HG03045 (cell line): ENCODE measurements around the gene MCF2L2.

Source experiments
- ATAC-seq: cut with Tn5 transposase; IDR thresholded peaks from one replicate; pipeline ENCODE4 v1.9.1; 2021; ENCODE audit warnings: mild to moderate bottlenecking, moderate library complexity; ENCODE audit not compliant: unreplicated experiment

Gene MCF2L2

DNA sequence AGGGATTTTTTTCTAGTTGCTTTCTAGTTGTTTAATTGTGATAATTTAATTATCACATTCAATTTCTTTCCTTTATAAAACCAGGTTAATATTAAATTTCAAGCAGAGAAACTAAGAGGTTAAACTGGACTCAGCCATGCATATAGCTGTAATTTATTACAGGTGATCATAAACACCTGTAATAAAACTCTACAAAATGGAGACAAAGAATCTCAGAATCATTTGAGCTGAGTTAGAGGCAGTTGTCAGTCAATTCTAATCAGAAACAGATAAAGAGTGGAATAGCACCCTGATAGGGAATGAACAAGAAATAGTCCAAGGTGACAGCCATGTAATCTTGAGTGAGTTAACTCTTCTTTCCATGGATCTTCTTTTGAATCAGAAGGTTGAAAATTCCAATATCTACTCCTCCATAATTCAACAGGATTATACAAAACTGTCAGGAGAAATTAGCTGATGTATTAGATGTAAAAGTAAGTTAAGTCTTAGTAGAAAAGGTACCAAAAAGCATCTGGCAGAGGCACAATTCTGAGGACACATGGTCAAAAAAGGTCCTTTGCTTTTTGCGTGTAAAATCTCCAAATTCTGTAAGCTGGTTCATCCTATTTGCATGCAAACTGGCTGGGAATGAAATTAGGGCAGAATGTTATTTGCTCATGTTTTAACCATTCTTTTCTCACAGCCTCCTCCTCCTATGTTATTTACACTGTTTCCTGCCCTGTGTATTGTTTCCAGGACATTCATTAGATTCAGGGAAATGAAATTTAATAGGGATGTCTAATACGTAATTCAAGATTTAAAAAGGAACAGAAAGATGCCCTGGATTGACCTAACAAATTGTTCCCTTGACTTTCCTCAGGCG lies 214.8 kb downstream of the MCF2L2 start:
- ATAC-seq = no peak

DNA sequence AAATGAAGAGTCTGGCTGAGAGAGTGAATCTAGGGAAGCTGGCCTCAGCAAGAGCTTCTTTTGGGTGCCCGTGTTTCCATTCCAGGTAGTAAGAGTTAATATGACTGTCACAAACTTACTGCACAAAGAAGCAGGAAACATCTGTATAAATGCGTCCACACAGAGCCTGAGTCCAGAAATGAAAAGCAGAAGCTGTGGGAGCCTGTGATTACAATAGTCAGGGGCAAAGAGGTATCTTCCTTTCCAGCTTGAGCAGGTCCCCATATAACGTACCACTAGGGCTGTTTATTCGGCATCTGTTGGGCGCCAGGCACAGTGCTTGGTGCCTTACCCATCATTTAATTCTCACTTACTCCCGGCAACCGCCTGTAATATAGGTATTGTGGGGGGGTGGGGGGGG lies 215.9 kb downstream of the MCF2L2 start:
- no peak for ATAC-seq

DNA sequence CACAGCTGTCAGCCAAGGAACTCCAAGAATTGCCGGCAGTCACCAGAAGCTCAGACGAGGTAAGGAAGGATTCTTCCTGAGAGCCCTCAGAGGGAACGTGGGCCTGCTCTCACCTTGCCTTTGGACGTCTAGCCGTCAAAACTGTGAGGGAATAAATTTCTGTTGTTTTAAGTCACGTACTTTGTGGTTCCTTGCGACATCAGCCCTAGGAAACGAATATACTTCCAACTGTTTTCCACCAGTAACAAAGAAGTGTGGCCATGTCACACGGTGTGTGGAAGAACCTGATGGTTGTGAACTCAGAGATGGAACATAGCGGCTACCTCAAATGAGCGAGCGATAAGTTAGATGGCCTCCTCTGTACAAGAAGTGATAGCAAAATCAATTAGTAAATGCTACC lies 216.3 kb downstream of the MCF2L2 start:
- ATAC-seq = no peak

DNA sequence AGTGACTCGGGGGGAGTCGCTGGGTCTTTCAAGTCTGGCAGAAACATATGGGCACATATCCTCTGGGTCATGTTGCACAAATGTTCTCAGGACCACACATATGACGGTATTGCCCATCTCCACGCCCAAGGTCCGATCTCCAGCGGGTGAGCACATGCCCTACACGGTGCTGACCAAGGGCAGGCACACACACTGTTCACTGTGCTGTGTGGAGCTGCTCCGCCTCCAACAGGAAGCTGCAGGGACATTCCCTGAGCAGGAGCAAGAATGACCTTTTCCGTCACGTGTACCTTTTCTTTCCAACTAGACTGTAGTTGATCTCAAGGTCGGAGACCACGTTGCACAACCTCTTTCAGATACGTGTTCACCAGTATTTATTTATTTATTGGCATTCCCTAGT lies 217.1 kb downstream of the MCF2L2 start:
- ATAC-seq = no peak

DNA sequence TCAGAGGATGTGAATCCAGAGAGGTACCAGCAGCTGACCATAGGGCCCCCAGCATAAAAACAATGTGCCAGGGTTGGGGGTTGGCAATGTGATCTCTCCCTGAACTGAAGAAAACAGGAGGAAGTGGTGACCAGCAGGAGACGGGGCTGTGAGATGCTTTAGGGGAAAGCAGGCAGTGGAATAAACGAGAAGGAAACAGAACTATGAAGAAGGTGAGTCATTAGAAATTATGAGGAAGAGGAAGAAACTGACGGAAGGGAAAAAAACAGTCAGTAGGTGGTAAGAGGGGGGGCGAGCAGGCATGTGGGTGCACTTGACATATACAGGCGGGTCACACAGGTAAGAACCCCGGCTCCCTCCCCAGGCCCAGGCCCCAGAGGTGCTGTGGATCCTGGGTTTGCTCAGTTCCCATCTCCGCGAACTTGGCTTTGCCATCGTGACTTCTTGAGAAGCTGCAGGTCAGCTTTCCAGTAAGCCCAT lies 217.5 kb downstream of the MCF2L2 start:
- no peak for ATAC-seq

- ATAC-seq = no peak
Measured at GRCh38 chr3:183210341-183210740, 218.1 kb downstream of the MCF2L2 start.

DNA sequence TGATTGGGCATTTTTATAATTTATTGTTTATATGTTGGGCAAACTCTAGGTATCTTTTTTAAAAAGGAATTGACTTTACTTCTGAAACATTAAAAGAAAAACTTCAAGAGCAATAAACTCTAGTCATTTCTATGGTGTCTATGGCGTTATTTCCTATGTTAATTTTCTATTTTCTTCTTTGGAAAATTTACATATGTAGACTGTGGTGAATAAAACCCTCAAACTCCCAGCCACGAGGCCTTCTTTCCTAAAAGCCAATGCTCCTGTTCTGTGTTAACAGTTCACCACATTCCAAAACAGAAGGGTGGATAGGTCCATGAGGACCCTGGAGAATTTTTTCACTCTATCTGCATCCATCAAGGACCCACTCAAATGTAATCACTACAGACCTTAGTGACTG lies 219.6 kb downstream of the MCF2L2 start:
- ATAC-seq = no peak

GRCh38 chr3:183208260-183208659 lies 220.2 kb downstream of the MCF2L2 start:
- ATAC-seq = no peak

DNA sequence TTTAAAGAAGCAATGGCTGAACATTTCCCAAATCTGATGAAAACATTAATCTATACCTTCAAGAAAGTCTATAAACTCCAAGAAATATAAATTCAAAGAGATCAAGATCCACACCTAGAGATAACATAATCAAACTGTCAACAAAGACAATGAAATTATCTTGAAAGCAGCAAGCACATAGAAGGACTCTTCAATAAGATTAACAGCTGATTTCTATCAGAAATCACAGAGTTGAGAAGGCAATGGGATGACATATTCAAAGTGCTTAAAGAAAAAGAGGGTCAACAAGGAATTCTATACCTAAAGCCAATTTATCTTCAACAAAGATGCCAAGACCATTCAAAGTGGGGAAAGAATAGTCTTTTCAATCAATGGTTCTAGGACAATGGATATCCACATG lies 224.7 kb downstream of the MCF2L2 start:
- ATAC-seq = no peak

- ATAC-seq = no peak
Measured at GRCh38 chr3:183202004-183202722, 226.3 kb downstream of the MCF2L2 start.

DNA sequence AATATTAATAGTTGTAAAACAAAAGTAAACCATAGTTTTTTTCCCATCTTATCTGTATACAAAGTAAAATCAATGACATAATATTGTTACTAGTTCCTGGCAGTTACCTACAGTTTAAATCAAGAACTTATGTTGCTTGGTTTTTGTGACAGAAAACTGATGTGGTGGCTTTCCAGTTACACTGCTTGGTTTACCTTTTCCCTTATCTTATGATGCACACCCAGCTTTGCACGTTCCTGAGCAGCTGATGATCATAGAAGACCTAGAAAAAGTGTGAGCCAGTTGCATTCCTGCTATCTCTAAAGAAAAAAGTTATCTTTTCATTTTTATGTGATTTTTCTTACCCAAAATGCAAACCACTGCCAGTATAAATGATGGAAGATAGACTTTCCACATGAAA lies 229.5 kb downstream of the MCF2L2 start:
- ATAC-seq = no peak

- ATAC-seq = no peak
Measured at GRCh38 chr3:183197734-183198133, 230.7 kb downstream of the MCF2L2 start.

DNA sequence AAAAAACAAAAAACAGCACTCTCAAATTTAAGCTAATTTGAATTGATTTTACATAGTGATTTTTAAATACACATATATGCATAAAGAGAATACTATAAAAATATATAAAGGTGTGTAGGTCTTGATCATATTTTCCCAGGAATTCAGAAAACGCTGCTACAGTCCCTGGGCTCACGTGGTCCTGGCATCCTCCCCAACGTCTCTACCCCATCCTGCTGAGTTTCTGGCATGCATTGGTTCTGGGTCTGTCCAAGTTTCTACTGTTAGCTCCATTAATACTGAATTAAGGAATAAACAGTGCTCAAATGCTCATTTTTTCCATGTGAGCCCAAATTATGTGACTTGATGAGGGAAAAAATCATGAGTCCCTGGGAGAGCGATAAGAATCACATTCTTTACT lies 233.2 kb downstream of the MCF2L2 start:
- no peak for ATAC-seq

- ATAC-seq = no peak
Measured at GRCh38 chr3:183193762-183194689, 234.4 kb downstream of the MCF2L2 start.

DNA sequence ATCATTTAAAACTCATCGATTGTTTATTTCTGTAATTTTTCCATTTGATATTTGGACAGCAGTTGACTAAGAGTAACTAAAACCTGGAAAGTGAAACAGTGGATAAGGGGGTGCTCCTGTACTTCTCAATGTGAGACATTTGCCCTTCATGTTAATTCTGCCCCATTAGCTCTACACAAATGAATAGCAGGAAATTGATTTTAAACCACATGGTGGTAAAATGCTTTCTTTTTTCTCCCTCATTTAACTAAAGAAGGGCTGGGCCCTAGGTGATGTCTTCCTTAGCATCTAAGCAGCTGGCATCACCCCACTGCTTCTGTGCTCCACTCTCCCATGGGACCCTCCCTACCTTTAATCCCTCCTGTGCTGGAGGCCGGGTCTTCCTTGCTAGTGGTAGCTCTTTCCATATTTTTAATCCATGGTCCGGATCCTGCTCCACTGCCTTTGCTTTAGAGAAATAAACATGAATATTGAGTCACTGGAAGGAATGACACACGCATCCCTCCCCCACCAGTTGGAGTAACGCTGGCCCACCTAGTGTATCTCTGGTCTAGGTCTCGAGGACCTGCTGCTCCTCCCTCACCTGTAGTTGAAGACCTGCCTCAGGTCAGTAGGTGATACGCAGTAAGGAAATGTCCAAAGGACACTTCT lies 235.6 kb downstream of the MCF2L2 start:
- no peak for ATAC-seq

DNA sequence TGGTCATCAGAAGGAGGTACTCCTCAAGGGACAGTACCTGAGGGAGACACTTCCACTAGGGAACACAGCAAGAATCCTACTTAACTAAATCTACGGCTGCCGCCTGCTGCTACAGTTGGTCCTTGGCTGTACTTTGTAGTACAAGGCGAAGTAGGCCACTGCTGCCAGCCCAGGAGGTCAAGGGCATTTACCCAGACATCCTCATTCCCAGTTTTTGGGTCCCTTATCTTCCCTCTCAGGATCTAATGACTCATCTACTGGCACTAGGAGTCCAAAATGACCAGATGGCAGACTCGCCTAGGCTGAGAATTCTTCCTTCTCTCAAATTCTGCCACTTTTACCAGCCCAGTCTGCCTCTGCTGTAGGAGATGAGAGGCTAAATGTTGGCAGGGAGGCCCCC lies 238.8 kb downstream of the MCF2L2 start:
- no peak for ATAC-seq

GRCh38 chr3:183188895-183189462 lies 239.4 kb downstream of the MCF2L2 start:
- no peak for ATAC-seq

DNA sequence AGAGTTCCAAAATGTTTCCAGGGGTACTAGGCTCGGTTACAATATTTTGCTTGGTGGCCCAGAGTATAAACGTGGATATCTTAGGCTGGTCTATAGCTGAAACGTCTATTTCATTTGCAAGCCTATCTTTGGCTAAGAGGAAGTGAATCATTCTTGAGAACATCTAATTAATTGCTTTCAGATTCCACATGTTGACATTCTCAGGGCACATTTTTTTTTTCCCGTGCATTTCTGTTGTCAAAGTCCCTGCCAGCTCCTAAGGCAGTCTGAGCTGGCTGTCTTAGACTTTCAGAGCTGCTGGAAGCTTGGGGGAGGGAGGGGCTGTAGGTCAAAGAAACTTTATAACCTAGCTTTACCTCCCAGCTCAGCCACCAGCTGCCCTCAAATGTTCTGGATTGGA lies 242.7 kb downstream of the MCF2L2 start:
- ATAC-seq = no peak

DNA sequence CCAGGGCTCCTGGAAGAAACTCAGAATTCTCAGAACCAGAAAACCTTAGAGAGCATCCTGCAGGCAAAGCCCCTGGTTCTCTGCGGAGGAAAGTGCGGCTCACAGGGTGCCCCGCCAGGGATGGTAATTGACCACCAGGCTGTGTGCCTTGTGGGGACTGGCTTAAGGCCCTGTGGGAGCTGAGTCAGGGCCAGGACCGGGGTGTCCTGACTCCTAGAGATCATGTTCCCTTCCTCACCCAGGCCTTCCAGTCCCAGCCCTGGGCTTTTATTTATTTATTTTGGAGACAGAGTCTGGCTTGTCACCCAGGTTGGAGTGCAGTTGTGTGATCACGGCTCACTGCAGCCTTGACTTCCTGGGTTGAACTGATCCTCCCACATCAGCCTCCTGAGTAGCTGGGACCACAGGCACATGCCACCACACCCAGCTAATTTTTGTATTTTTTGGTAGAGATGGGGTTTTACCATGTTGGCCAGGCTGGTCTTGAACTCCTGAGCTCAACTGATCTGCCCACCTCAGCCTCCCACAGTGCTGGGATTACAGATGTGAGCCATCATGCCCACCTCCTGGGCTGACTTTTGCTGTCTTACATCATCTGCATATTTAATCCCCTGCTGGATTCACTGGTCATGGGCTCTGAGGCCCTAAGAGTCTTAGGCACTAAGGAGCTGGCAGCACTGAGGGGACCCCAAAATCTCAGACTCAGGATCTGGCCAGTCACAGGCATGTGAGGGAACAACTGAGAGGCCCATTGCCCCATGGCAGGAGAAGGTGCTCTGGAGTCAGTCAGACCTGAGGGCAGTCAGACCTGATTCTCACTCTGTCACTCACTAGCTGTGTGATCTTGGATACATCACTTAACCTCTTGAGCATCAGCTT lies 245.4 kb downstream of the MCF2L2 start:
- ATAC-seq = no peak
